IPS DF 6.9 (cell line): ENCODE results near the gene FAM98C.
A peak's percentile ranks its signal among the peaks of the same experiment; 100 is the strongest.

ENCODE experiments used
- DNase-seq: peaks from one replicate; pipeline ENCODE4 v3.0.0-alpha.2; 2013; ENCODE audit warnings: low read depth, low spot score
- H3K27ac ChIP-seq: one replicate; pipeline ENCODE4 v1.5.1; 2013; ENCODE audit warnings: low read length, control low read depth
- H3K27me3 ChIP-seq: 2 replicates; pipeline ENCODE4 v1.6.1; 2013; ENCODE audit warnings: mild to moderate bottlenecking, low read length; ENCODE audit not compliant: control insufficient read depth, insufficient read depth
- H3K36me3 ChIP-seq: 2 replicates; pipeline ENCODE4 v1.6.1; 2013; ENCODE audit warnings: low read length; ENCODE audit not compliant: control insufficient read depth, insufficient read depth
- H3K4me1 ChIP-seq: 2 replicates; pipeline ENCODE4 v1.6.1; 2013; ENCODE audit warnings: low read length; ENCODE audit not compliant: control insufficient read depth, insufficient read depth
- H3K4me3 ChIP-seq: 2 replicates; pipeline ENCODE4 v1.5.1; 2013; ENCODE audit warnings: mild to moderate bottlenecking, low read length
- H3K9me3 ChIP-seq: 2 replicates; pipeline ENCODE4 v1.6.1; 2013; ENCODE audit warnings: low read length, inconsistent platforms; ENCODE audit not compliant: control insufficient read depth, insufficient read depth
- WGBS: extraction: QIAGEN DNeasy Blood & Tissue Kit; methylation state at CpG from one replicate; pipeline ENCODE4 v1.1.7; 2013; ENCODE audit warnings: mixed read lengths, missing lambda C conversion rate; ENCODE audit not compliant: insufficient read length, insufficient coverage; 5-methylcytosine and 5-hydroxymethylcytosine counted together

FAM98C gene

GRCh38 chr19:38387550-38388348 lies 15.1 kb upstream of the FAM98C start, which contains the start of gene GGN:
Gene GGN (minus strand): TSS chr19:38388034. CDS start chr19:38387261, 773 bp downstream.
- Histone ChIP-seq H3K9me3 (no peaks in the 10 kb centered on the region), H3K4me1 (peaks cover 6% of the 10 kb centered on the region; the same call in 1 of the 2 replicates), H3K4me3 (peak within 1 kb of the TSS; percentile 58), H3K36me3 (peaks cover 1% of the 10 kb centered on the region; the same call in 1 of the 2 replicates), H3K27me3 (no peaks in the 10 kb centered on the region), H3K27ac (no peak within 1 kb of the TSS)
- DNase-seq: peak; percentile 94
- WGBS: no CpG with 5 or more reads among the region's 51 CpGs

- DNase-seq: no peak
- Histone ChIP-seq H3K4me3 (peak within 1 kb of the TSS; percentile 58), H3K4me1 (peaks cover 6% of the 10 kb centered on the region; the same call in 1 of the 2 replicates), H3K27ac (no peak within 1 kb of the TSS), H3K27me3 (no peaks in the 10 kb centered on the region), H3K36me3 (peaks cover 3% of the 10 kb centered on the region; the same call in 1 of the 2 replicates), H3K9me3 (no peaks in the 10 kb centered on the region)
- WGBS: no CpG with 5 or more reads among the region's 46 CpGs
Observed at GRCh38 chr19:38388349-38389100, 14.4 kb upstream of the FAM98C start, which contains the start of gene SPRED3. Gene SPRED3 (plus strand): TSS chr19:38388697. CDS start chr19:38390303, 1,606 bp downstream.

GRCh38 chr19:38389101-38389925 lies 13.6 kb upstream of the FAM98C start:
- no peak for DNase-seq
- Histone ChIP-seq H3K9me3 (no peaks in the 10 kb centered on the region), H3K27me3 (no peaks in the 10 kb centered on the region), H3K27ac (no peak overlapping the region), H3K36me3 (peaks cover 3% of the 10 kb centered on the region; the same call in 1 of the 2 replicates), H3K4me3 (peak overlapping the region; percentile 58), H3K4me1 (peaks cover 4% of the 10 kb centered on the region; the same call in 1 of the 2 replicates)
- WGBS: no CpG with 5 or more reads among the region's 28 CpGs

- H3K4me1 ChIP-seq: peaks cover 4% of the 10 kb centered on the region; the same call in 1 of the 2 replicates
Observed at GRCh38 chr19:38389957-38390924, 12.7 kb upstream of the FAM98C start.

GRCh38 chr19:38391911-38392464 lies 10.9 kb upstream of the FAM98C start:
- Histone ChIP-seq H3K27ac (no peak overlapping the region), H3K27me3 (no peaks in the 10 kb centered on the region), H3K4me1 (0 out of 2 replicates have a peak, but pooled peaks cover 1% of the 10 kb centered on the region), H3K9me3 (no peaks in the 10 kb centered on the region), H3K36me3 (peaks cover 3% of the 10 kb centered on the region; the same call in 1 of the 2 replicates), H3K4me3 (no peak overlapping the region)
- no peak for DNase-seq
- WGBS: no CpG with 5 or more reads among the region's 8 CpGs

More at GRCh38 chr19:38389957-38390924, 12.7 kb upstream of the FAM98C start:
- DNase-seq: no peak
- Histone ChIP-seq H3K4me3 (peak overlapping the region; percentile 58; the same call in 1 of the 2 replicates), H3K27me3 (no peaks in the 10 kb centered on the region), H3K9me3 (no peaks in the 10 kb centered on the region), H3K27ac (no peak overlapping the region), H3K36me3 (peaks cover 3% of the 10 kb centered on the region; the same call in 1 of the 2 replicates)
- no CpG with 5 or more reads among the region's 22 CpGs for WGBS

GRCh38 chr19:38392707-38393308 lies 10.1 kb upstream of the FAM98C start:
- Histone ChIP-seq H3K27ac (no peak overlapping the region), H3K4me3 (no peak overlapping the region), H3K36me3 (peaks cover 3% of the 10 kb centered on the region; the same call in 1 of the 2 replicates), H3K9me3 (no peaks in the 10 kb centered on the region), H3K4me1 (0 out of 2 replicates have a peak, but pooled peaks cover 1% of the 10 kb centered on the region), H3K27me3 (no peaks in the 10 kb centered on the region)
- DNase-seq: no peak
- WGBS: no CpG with 5 or more reads among the region's 6 CpGs

GRCh38 chr19:38394488-38394887 lies 8.4 kb upstream of the FAM98C start:
- Histone ChIP-seq H3K4me3 (no peak overlapping the region), H3K4me1 (0 out of 2 replicates have a peak, but pooled peaks cover 1% of the 10 kb centered on the region), H3K27me3 (peaks cover 1% of the 10 kb centered on the region; the same call in 1 of the 2 replicates), H3K36me3 (peaks cover 3% of the 10 kb centered on the region; the same call in 1 of the 2 replicates), H3K9me3 (no peaks in the 10 kb centered on the region), H3K27ac (no peak overlapping the region)
- no CpG with 5 or more reads among the region's 30 CpGs for WGBS
- peak; percentile 77 for DNase-seq

- H3K36me3 ChIP-seq: peaks cover 3% of the 10 kb centered on the region; the same call in 1 of the 2 replicates
- DNase-seq: no peak
- H3K9me3 ChIP-seq: no peaks in the 10 kb centered on the region
- no CpG with 5 or more reads among the region's 86 CpGs for WGBS
- H3K4me1 ChIP-seq: peaks cover 1% of the 10 kb centered on the region; the same call in 1 of the 2 replicates
- peaks cover 7% of the 10 kb centered on the region; the same call in 1 of the 2 replicates for H3K27me3 ChIP-seq
- no peak overlapping the region for H3K4me3 ChIP-seq
- no peak overlapping the region for H3K27ac ChIP-seq
Observed at GRCh38 chr19:38395381-38396114, 7.3 kb upstream of the FAM98C start.
